ENCODE data around the gene RYR1.
"Not testable (repeated sequence)": the region's sequence is repeated elsewhere in the genome, so short reads cannot be mapped to it uniquely, and the experiment has no call there.

DNA sequence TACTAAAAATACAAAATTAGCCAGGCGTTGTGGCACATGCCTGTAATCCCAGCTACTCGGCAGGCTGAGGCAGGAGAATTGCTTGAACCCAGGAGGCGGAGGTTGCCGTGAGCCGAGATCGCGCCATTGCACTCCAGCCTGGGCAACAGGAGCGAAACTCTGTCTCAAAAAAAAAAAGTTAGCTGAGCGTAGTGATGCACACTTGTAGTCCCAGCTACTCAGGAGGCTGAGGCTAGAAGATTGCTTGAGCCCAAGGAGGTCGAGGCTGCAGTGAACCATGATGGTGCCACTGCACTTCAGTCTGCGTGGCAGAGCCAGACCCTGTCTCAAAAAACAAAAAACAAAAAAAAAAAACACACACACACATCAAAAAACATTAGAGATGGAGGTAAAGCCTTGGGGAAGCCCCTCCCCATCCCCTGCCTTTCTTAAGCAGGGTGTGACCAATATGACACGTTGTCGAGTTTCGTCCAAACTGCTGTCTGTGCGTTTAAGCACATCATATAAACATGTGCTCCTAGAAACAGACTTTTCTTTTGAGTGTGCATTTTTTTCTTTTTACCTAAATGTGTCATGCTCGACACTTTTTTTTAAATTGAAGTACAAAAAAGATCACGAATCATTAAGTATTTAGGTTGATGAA is 6.3 kb upstream of the RYR1 start:
- TF ChIP-seq, protein P1, sequence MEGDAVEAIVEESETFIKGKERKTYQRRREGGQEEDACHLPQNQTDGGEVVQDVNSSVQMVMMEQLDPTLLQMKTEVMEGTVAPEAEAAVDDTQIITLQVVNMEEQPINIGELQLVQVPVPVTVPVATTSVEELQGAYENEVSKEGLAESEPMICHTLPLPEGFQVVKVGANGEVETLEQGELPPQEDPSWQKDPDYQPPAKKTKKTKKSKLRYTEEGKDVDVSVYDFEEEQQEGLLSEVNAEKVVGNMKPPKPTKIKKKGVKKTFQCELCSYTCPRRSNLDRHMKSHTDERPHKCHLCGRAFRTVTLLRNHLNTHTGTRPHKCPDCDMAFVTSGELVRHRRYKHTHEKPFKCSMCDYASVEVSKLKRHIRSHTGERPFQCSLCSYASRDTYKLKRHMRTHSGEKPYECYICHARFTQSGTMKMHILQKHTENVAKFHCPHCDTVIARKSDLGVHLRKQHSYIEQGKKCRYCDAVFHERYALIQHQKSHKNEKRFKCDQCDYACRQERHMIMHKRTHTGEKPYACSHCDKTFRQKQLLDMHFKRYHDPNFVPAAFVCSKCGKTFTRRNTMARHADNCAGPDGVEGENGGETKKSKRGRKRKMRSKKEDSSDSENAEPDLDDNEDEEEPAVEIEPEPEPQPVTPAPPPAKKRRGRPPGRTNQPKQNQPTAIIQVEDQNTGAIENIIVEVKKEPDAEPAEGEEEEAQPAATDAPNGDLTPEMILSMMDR (IDR thresholded peaks at IDR 0.05; ENCODE audit: poor library complexity) = not testable (repeated sequence)
- not testable (repeated sequence) for TF ChIP-seq EZH2 (IDR thresholded peaks at IDR 0.05; ENCODE audit: borderline replicate concordance)

All from hepatocyte (in vitro differentiated cells).